Cardiac muscle cell (in vitro differentiated cells and primary cell): ENCODE measurements around the gene OVCA2. TPM values are rescaled to one million over a fixed set of nuclear protein-coding genes. Genes with fewer than 3 reads are reported as not detected.
"Not testable (repeated sequence)": the region's sequence is repeated elsewhere in the genome, so short reads cannot be mapped to it uniquely, and the experiment has no call there.

Experiments used
- DNase-seq, 2 donors: peaks; one replicate each; pipeline versions ENCODE4 v3.0.0 to v3.0.0-alpha.2; 2010 to 2017; ENCODE audit warnings: low read depth in 1 of 2, low spot score in 1 of 2
- H3K27ac ChIP-seq: fragments of 200-600 bp; sonication (generic); 2 replicates; pipeline ENCODE4 v1.5.1; 2016
- H3K27me3 ChIP-seq: fragments of 200-600 bp; sonication (generic); 2 replicates; pipeline ENCODE4 v1.6.0; 2016; ENCODE audit warnings: control low read depth
- H3K36me3 ChIP-seq: fragments of 200-600 bp; sonication (generic); 2 replicates; pipeline ENCODE4 v1.5.1; 2016; ENCODE audit warnings: control low read depth
- H3K4me1 ChIP-seq: fragments of 200-600 bp; sonication (generic); 2 replicates; pipeline ENCODE4 v1.8.1; 2017; ENCODE audit warnings: low read depth, mild to moderate bottlenecking, mixed run types
- H3K4me3 ChIP-seq: fragments of 200-600 bp; sonication (generic); 2 replicates; pipeline ENCODE4 v1.5.1; 2016; ENCODE audit warnings: mild to moderate bottlenecking
- H3K9me3 ChIP-seq: fragments of 200-600 bp; sonication (generic); 2 replicates; pipeline ENCODE4 v1.5.1; 2017; ENCODE audit warnings: low read depth, mild to moderate bottlenecking, control low read depth
- polyA plus RNA-seq: library from polyadenylated mRNA; unstranded; fragments of >200 nt; fragmentation: Nextera tagmentation; extraction: Ambion mirVana; gene quantifications from 2 replicates; pipeline ENCODE4 v1.2.1, GENCODE V29; 2016
- total RNA-seq: library from RNA; depleted of rRNA; stranded (reverse); fragments of >200 nt; gene quantifications from 2 replicates; pipeline ENCODE4 v1.2.3, GENCODE V29; 2016
- TF ChIP-seq, protein P1 (sequence below): IDR thresholded peaks from 2 replicates; pipeline ENCODE4 v1.5.1; 2012; ENCODE audit warnings: low read depth, mild to moderate bottlenecking, low read length

OVCA2 gene
- total and polyA plus RNA-seq, 2 experiments from 2014 or later, result 36.8 to 40.6 TPM

DNA sequence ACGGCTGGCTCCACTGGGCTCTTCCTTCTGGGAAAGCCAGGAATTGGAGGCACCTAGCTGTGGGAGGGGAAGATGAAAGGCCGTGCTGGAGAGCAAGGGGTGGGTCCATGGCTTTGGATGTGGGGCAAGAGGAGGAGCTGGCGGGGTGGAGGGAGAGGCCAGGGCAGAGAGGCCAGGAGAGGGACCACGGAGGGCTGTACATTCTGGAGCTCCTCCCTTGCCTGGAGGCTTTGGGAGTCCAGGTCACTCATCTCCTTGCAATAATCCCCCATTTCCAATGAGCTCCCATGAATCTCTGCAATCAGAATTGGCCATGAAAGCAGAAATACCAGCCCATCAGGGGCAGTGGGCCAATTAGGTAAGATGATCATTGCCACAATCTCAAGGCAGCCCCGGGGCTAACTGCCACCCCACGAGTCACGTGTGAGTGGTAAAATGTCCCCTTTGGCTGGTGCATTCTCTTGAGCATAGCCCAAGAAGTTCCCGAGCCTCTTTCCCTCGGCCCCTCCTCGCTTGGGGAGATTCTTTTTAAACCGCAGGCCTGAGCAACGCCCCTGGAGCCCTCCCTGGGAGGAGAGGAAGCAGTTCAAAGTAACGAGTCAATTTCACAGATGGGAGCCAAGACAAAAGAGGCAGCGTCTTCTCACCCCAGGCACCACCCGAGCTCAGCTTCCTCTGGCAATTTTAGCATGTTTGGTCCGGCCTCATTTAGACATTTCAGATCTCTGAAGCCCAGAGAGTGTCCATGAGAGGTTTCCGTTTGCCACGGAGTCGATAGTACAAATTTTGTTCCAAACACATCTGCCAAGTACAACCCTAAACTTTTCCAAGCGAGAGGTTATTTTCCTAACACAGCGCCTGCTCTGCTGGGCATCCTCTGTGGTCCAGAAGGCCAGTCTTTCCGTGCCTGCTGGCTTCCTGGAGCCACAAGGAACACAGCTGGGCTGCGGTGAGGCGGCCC lies 30.1 kb upstream of the OVCA2 start:
- H3K9me3 ChIP-seq, result no peaks in the 10 kb centered on the region
- H3K4me1 ChIP-seq, result no peaks in the 10 kb centered on the region
- DNase-seq, result peak in 1 of 2 donors; percentile 67
- H3K27me3 ChIP-seq, result no peaks in the 10 kb centered on the region
- H3K36me3 ChIP-seq, result no peaks in the 10 kb centered on the region
- TF ChIP-seq, protein P1, sequence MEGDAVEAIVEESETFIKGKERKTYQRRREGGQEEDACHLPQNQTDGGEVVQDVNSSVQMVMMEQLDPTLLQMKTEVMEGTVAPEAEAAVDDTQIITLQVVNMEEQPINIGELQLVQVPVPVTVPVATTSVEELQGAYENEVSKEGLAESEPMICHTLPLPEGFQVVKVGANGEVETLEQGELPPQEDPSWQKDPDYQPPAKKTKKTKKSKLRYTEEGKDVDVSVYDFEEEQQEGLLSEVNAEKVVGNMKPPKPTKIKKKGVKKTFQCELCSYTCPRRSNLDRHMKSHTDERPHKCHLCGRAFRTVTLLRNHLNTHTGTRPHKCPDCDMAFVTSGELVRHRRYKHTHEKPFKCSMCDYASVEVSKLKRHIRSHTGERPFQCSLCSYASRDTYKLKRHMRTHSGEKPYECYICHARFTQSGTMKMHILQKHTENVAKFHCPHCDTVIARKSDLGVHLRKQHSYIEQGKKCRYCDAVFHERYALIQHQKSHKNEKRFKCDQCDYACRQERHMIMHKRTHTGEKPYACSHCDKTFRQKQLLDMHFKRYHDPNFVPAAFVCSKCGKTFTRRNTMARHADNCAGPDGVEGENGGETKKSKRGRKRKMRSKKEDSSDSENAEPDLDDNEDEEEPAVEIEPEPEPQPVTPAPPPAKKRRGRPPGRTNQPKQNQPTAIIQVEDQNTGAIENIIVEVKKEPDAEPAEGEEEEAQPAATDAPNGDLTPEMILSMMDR, result no peak
- H3K27ac ChIP-seq, result no peak overlapping the region
- no peak overlapping the region for H3K4me3 ChIP-seq

- H3K9me3 ChIP-seq, result no peaks in the 10 kb centered on the region
- H3K36me3 ChIP-seq, result no peaks in the 10 kb centered on the region
- DNase-seq, result no peak
- no peak overlapping the region for H3K27ac ChIP-seq
- H3K4me1 ChIP-seq, result no peaks in the 10 kb centered on the region
- TF ChIP-seq, protein P1, result no peak
- no peak overlapping the region for H3K4me3 ChIP-seq
- H3K27me3 ChIP-seq, result no peaks in the 10 kb centered on the region
Measured at GRCh38 chr17:2012499-2012898, 29.3 kb upstream of the OVCA2 start.

DNA sequence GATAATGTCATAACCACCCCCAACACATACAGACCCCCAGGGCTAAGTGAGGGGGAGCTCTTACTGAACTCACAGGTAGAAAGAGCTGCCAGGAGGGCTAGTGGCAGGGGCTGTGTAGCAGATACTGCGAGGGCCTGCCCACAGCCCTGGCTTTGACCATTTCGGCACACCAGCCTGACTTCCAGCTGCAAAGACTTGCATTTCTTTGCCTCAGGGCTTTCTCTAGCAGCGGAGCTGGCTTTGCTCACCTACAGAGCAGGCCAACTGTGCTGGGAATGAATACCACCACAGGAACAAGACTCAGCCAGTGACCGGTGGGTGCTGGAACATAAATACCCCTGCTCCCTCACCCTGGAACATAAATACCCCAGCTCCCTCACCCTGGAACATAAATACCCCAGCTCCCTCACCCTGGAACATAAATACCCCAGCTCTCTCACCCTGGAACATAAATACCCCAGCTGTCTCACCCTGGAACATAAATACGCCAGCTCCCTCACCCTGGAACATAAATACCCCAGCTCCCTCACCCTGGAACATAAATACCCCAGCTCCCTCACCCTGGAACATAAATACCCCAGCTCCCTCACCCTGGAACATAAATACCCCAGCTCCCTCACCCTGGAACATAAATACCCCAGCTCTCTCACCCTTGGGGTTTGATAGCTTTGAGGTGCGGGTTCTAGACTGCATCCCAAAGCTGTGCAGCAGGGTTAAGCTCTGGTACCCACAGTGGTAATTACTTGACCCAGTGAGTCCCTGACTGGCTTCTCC lies 28.4 kb upstream of the OVCA2 start:
- not testable (repeated sequence) for H3K9me3 ChIP-seq, H3K36me3 ChIP-seq, H3K4me3 ChIP-seq, H3K27ac ChIP-seq, H3K27me3 ChIP-seq, H3K4me1 ChIP-seq, DNase-seq

- no peak overlapping the region for H3K27ac ChIP-seq
- DNase-seq, result no peak
- H3K27me3 ChIP-seq, result no peaks in the 10 kb centered on the region
- no peaks in the 10 kb centered on the region for H3K9me3 ChIP-seq
- no peaks in the 10 kb centered on the region for H3K4me1 ChIP-seq
- H3K36me3 ChIP-seq, result no peaks in the 10 kb centered on the region
- H3K4me3 ChIP-seq, result no peak overlapping the region
- TF ChIP-seq, protein P1, result no peak
Measured at GRCh38 chr17:2013994-2014317, 27.9 kb upstream of the OVCA2 start.

GRCh38 chr17:2015314-2015713 lies 26.5 kb upstream of the OVCA2 start:
- no peaks in the 10 kb centered on the region for H3K9me3 ChIP-seq
- H3K27me3 ChIP-seq, result no peaks in the 10 kb centered on the region
- no peak overlapping the region for H3K4me3 ChIP-seq
- no peak overlapping the region for H3K27ac ChIP-seq
- no peaks in the 10 kb centered on the region for H3K36me3 ChIP-seq
- no peaks in the 10 kb centered on the region for H3K4me1 ChIP-seq
- no peak for DNase-seq
- TF ChIP-seq, protein P1, result no peak

DNA sequence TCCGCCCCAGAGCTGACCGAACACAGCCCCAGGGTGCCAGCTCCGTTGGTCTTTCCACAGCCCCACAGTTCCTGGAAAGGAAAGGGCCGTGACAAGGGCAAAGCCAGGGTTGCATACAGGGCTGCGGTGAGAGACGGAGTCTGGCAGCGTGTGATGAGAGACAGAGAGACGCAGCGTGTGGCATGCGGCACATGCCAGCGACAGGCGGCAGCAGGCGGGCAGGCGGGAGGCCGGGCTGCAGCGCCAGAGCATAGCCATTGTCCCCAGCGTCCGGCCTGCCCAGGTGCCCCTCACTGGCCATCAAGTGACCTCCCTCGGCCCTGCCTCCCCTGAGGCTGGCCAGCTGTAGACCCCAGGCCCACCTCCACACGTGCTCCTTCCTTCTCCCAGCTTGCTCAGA lies 25.3 kb upstream of the OVCA2 start:
- H3K9me3 ChIP-seq, result no peaks in the 10 kb centered on the region
- DNase-seq, result no peak
- H3K27ac ChIP-seq, result no peak overlapping the region
- TF ChIP-seq, protein P1, result no peak
- H3K4me3 ChIP-seq, result no peak overlapping the region
- no peaks in the 10 kb centered on the region for H3K27me3 ChIP-seq
- no peaks in the 10 kb centered on the region for H3K36me3 ChIP-seq
- no peaks in the 10 kb centered on the region for H3K4me1 ChIP-seq
